Cardiac ventricle fibroblast (primary cell): ENCODE results near the gene ARFGEF3. TPM values are rescaled to one million over a fixed set of nuclear protein-coding genes. Genes with fewer than 3 reads are reported as not detected.

Experiments used
- total RNA-seq: library from RNA; depleted of rRNA; stranded (reverse); fragments of >200 nt; gene quantifications from 2 replicates; pipeline ENCODE4 v1.2.3, GENCODE V29; 2015

Gene ARFGEF3
- total RNA-seq: 0.05 and 0.06 TPM in 2 replicates

DNA sequence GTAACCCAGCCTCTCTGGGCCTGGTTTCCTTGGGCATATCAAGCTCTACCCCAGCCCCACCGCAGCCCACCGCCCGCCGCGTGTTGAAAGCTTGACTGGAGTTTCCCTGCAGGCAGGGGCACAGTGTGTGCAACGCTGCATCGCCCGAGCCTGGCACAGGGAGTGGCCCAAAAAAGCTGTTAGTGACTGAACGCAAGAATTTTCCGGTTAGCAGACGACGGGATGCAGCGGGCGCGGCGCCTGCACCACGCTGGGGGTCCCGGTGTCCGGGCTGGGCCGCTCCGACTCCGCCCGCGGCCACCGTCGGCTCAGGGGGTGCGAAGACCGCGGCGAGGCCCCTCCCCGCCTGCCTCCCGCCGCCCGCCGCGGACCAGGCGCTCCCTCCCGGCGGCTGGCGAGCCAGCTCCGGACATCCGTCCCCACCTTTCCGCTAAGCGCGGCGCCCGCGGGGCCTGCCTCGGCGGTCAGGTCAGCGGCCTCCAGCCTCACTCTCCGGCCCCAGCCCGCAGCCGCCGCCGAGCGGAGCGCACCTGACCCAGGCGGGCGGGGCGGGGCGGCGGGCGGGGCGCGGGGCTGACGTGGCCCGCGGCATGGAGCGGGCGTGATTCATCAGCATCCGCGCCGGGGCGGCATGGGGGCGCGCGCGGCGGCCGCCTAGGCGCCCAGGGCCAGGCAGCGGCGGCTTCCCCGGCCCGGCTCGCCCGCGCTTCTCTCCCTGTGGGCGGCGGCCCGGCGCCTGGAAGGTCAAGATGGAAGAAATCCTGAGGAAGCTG, at the start of gene ARFGEF3:
Gene ARFGEF3 (plus strand): TSS at position 602 of the 773 bp plus-strand sequence. CDS start 148 bp downstream, at position 750.

DNA sequence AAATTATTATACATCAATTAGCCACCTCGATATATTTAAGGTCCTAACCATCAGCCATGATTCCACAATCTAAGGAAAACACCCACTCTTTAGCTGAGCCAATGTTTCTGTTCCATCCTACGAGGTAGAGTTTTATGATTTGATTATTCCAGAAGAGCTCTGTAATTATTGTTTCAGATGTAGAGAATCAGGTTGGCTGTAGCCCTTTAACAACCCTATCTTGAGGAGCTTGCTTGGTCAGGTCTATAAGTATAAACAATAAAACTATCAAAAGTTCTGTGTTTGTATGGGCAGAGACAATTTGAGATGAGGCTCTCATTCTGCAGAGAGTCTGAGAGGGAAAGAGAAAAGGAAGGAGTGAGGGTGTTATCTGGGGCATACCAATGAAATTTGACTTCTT, 56.7 kb downstream of the ARFGEF3 start, which contains the start of gene PBOV1:
Gene PBOV1 (minus strand): TSS at position 43 of the 400 bp plus-strand sequence. CDS start 96 bp downstream, outside the sequence.

GRCh38 chr6:138377844-138378243, 216.1 kb downstream of the ARFGEF3 start, which contains the start of gene SMIM28:
Gene SMIM28 (plus strand): TSS chr6:138377905. CDS start chr6:138378073, 168 bp downstream.

Other genes with a start within 250 kb of the ARFGEF3 start
- 5.2 and 6.6 TPM in 2 replicates for gene PERP, start 54.5 kb upstream of the ARFGEF3 start, total RNA-seq
- not detected in 2 replicates for gene PBOV1, start 56.6 kb downstream of the ARFGEF3 start, total RNA-seq
- not detected in 2 replicates for gene SMIM28, start 216.0 kb downstream of the ARFGEF3 start, total RNA-seq
- gene HEBP2, start 242.3 kb downstream of the ARFGEF3 start, total RNA-seq: 29.8 and 39.9 TPM in 2 replicates